HG02840 (cell line): ENCODE results near the gene RBBP5.
"Not testable (repeated sequence)": the region's sequence is repeated elsewhere in the genome, so short reads cannot be mapped to it uniquely, and the experiment has no call there.

Experiments
- ATAC-seq: cut with Tn5 transposase; IDR thresholded peaks from one replicate; pipeline ENCODE4 v1.9.1; 2021; ENCODE audit warnings: mild to moderate bottlenecking, moderate library complexity, moderate number of reproducible peaks; ENCODE audit not compliant: unreplicated experiment, low FRiP score

Gene RBBP5

GRCh38 chr1:205121660-205122488 is at the start of gene RBBP5:
TSS of gene RBBP5 (minus strand) at chr1:205121978. CDS start at chr1:205121873, 105 bp downstream.
- ATAC-seq, result peak; percentile 84

GRCh38 chr1:205171369-205171768 is 49.6 kb upstream of the RBBP5 start:
- no peak for ATAC-seq

GRCh38 chr1:205170532-205171269 is 48.9 kb upstream of the RBBP5 start:
- ATAC-seq, result no peak

GRCh38 chr1:205169248-205169647 is 47.5 kb upstream of the RBBP5 start:
- no peak for ATAC-seq

- no peak for ATAC-seq
Observed at GRCh38 chr1:205168291-205168690, 46.5 kb upstream of the RBBP5 start.

GRCh38 chr1:205162301-205162700 is 40.5 kb upstream of the RBBP5 start:
- no peak for ATAC-seq

GRCh38 chr1:205161076-205161475 is 39.3 kb upstream of the RBBP5 start:
- no peak for ATAC-seq

GRCh38 chr1:205158048-205158616 is 36.4 kb upstream of the RBBP5 start:
- ATAC-seq, result no peak

- not testable (repeated sequence) for ATAC-seq
Observed at GRCh38 chr1:205155665-205156377, 34.0 kb upstream of the RBBP5 start.

- ATAC-seq, result no peak
Observed at GRCh38 chr1:205152505-205152904, 30.7 kb upstream of the RBBP5 start.

- ATAC-seq, result no peak
Observed at GRCh38 chr1:205150651-205151428, 29.1 kb upstream of the RBBP5 start.

GRCh38 chr1:205147191-205147835 is 25.5 kb upstream of the RBBP5 start:
- ATAC-seq, result no peak

- ATAC-seq, result no peak
Observed at GRCh38 chr1:205144751-205145150, 23.0 kb upstream of the RBBP5 start.

- ATAC-seq, result no peak
Observed at GRCh38 chr1:205144046-205144720, 22.4 kb upstream of the RBBP5 start.

GRCh38 chr1:205142102-205142469 is 20.3 kb upstream of the RBBP5 start:
- ATAC-seq, result no peak

- ATAC-seq, result no peak
Observed at GRCh38 chr1:205141236-205142101, 19.7 kb upstream of the RBBP5 start.

- ATAC-seq, result no peak
Observed at GRCh38 chr1:205140113-205140512, 18.3 kb upstream of the RBBP5 start.

- ATAC-seq, result no peak
Observed at GRCh38 chr1:205137901-205138300, 16.1 kb upstream of the RBBP5 start.
